Mammary epithelial cell (primary cell): ENCODE results near the gene STOML1.

Experiments
- EZH2 ChIP-seq: IDR thresholded peaks from 2 replicates; pipeline ENCODE4 v1.6.1; 2012; ENCODE audit warnings: low read length, inconsistent platforms, borderline replicate concordance
- TF ChIP-seq, protein P1 (sequence below), 2 donors: IDR thresholded peaks in 1 of 2; conservative IDR thresholded peaks in 1 of 2; 2 replicates each; pipeline ENCODE4 v1.5.1; 2011 to 2012; ENCODE audit warnings: inconsistent platforms in 2 of 2, low read length in 2 of 2, mild to moderate bottlenecking in 2 of 2, control low read depth in 1 of 2, low read depth in 1 of 2; ENCODE audit not compliant: insufficient read depth in 1 of 2; ENCODE audit errors: extremely low read depth in 1 of 2

DNA sequence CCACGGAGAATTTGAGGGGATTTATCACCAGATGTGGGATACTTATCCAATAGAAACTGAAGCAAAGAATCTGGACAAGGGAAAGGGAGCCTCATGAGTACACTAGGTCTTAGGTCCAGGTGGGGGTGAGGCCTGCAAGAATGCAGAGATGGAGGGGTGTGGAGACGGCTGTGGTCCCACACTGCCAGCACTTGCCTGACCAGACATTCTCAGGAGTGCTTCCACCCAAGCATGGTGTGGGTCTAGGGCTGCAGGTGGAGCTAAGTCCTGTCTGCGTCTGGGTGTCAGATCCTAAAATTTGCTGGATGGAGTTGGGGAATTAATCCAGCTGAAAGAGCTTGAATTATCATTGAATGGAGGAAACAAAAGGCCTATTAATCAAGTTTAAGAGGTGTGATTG, 16.8 kb upstream of the STOML1 start:
- TF ChIP-seq, protein P1, sequence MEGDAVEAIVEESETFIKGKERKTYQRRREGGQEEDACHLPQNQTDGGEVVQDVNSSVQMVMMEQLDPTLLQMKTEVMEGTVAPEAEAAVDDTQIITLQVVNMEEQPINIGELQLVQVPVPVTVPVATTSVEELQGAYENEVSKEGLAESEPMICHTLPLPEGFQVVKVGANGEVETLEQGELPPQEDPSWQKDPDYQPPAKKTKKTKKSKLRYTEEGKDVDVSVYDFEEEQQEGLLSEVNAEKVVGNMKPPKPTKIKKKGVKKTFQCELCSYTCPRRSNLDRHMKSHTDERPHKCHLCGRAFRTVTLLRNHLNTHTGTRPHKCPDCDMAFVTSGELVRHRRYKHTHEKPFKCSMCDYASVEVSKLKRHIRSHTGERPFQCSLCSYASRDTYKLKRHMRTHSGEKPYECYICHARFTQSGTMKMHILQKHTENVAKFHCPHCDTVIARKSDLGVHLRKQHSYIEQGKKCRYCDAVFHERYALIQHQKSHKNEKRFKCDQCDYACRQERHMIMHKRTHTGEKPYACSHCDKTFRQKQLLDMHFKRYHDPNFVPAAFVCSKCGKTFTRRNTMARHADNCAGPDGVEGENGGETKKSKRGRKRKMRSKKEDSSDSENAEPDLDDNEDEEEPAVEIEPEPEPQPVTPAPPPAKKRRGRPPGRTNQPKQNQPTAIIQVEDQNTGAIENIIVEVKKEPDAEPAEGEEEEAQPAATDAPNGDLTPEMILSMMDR (conservative IDR thresholded peaks at IDR 0.05 in 1 of 2, IDR thresholded peaks at IDR 0.05 in 1 of 2; ENCODE audit: extremely low read depth in 1 of 2, insufficient read depth in 1 of 2, low read depth in 1 of 2, low read length in 2 of 2), result no peak
- no peak for TF ChIP-seq EZH2
